ENCODE results near the gene CCDC28A. TPM values are rescaled to one million over a fixed set of nuclear protein-coding genes. Genes with fewer than 3 reads are reported as not detected.

Gene CCDC28A
- polyA plus RNA-seq, 1 experiment, result 7.3 TPM

DNA sequence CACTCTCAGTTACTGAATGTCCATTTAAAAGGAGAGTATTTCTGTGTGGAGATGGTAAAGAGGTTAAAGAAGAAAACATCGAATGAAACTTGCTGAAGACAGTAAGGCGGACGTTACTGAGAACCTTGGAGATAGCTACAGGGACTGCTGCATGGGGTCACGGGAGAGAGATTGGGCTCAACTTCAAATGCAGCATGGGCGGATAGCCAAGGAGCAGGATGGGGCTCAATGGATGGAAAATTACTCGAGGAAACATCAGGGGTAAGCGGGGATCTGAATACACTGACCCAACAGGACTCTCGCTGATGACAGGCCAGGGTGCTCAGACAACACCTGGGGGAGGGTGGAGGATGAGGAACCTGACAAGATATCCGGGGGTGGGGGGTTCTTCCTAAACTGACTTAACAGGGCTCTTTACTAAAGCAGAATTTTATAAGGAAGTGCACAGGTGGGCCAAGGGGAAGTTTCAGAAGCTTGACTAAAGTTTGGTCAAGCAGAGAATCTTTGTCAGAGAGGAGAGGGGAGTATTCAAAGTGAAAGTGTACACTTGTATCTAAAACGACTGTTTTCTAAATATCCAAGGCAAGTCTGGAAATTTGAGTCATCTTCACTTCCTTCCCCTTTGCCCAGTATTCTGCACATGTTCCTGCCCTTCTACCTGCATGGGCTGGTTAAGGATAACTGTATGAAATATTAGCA is 45.1 kb downstream of the CCDC28A start:
- H3K36me3 ChIP-seq (ENCODE audit: control insufficient read depth, insufficient read depth, low read length), result no peaks in the 10 kb centered on the region
- CTCF ChIA-PET, result interaction anchor here (0.7 to 1.8 kb wide), 3 partner anchors 11 to 546 kb away, joined by 3 to 5 read pairs (median 5); no protein-coding TSS in a partner anchor
- DNase-seq (ENCODE audit: low read depth), result no peak
- POLR2A ChIA-PET, result no interaction called here
- H3K4me3 ChIP-seq (ENCODE audit: low read depth, low read length), result no peak overlapping the region
- no peak for TF ChIP-seq CTCF (IDR thresholded peaks at IDR 0.05; ENCODE audit: insufficient read depth, low read depth, low read length)
- no peaks in the 10 kb centered on the region for H3K27me3 ChIP-seq (ENCODE audit: control insufficient read depth, insufficient read depth, low read length)

DNA sequence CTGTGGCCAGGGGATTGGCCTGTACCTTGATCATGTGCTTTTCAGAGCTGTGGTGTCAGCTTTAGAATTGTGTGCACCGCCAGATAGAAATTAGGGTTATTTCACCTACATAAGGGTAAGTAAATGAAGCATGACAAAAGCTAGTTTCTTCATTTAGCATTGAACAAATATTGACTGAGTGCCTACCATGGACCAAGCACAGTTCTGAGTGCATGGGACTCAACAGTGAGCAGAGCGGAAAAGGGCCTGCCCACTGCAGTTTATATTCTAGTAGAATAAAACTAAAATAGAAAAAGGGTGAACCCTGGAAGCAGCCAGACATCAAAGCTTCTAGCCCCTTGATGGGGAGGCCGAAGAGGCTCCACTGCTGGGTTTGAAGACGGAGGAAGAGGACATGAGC is 48.0 kb downstream of the CCDC28A start:
- ChIA-PET CTCF (interaction anchor here (0.6 to 1.7 kb wide), 3 partner anchors 11 to 712 kb away, joined by 3 to 5 read pairs (median 5); no protein-coding TSS in a partner anchor), POLR2A (no interaction called here)
- no peak for TF ChIP-seq CTCF (IDR thresholded peaks at IDR 0.05; ENCODE audit: insufficient read depth, low read depth, low read length)
- no peaks in the 10 kb centered on the region for H3K27me3 ChIP-seq (ENCODE audit: control insufficient read depth, insufficient read depth, low read length)
- H3K4me3 ChIP-seq (ENCODE audit: low read depth, low read length), result no peak overlapping the region
- DNase-seq (ENCODE audit: low read depth), result no peak
- no peaks in the 10 kb centered on the region for H3K36me3 ChIP-seq (ENCODE audit: control insufficient read depth, insufficient read depth, low read length)

GRCh38 chr6:138824482-138825144 is 51.0 kb downstream of the CCDC28A start:
- CTCF ChIA-PET, result interaction anchor here (1.0 kb wide), 1 partner anchor 164 kb away, joined by 4 read pairs; the partner anchor contains the start of gene REPS1
- DNase-seq (ENCODE audit: low read depth), result no peak
- Histone ChIP-seq H3K36me3 (ENCODE audit: control insufficient read depth, insufficient read depth, low read length) (no peaks in the 10 kb centered on the region), H3K27me3 (ENCODE audit: control insufficient read depth, insufficient read depth, low read length) (no peaks in the 10 kb centered on the region), H3K4me3 (ENCODE audit: low read depth, low read length) (no peak overlapping the region)
- POLR2A ChIA-PET, result no interaction called here
- TF ChIP-seq CTCF (IDR thresholded peaks at IDR 0.05; ENCODE audit: insufficient read depth, low read depth, low read length), result no peak

- Histone ChIP-seq H3K36me3 (ENCODE audit: control insufficient read depth, insufficient read depth, low read length) (no peaks in the 10 kb centered on the region), H3K27me3 (ENCODE audit: control insufficient read depth, insufficient read depth, low read length) (no peaks in the 10 kb centered on the region), H3K4me3 (ENCODE audit: low read depth, low read length) (no peak overlapping the region)
- no peak for TF ChIP-seq CTCF (IDR thresholded peaks at IDR 0.05; ENCODE audit: insufficient read depth, low read depth, low read length)
- CTCF ChIA-PET, result interaction anchor here (0.6 to 1.1 kb wide), 2 partner anchors 13 to 73 kb away, joined by 3 read pairs; no protein-coding TSS in a partner anchor
- POLR2A ChIA-PET, result no interaction called here
- no peak for DNase-seq (ENCODE audit: low read depth)
These were observed 56.7 kb downstream of the CCDC28A start for GRCh38 chr6:138830248-138830647.

GRCh38 chr6:138832182-138832581 is 58.6 kb downstream of the CCDC28A start:
- H3K27me3 ChIP-seq (ENCODE audit: control insufficient read depth, insufficient read depth, low read length), result no peaks in the 10 kb centered on the region
- no peaks in the 10 kb centered on the region for H3K36me3 ChIP-seq (ENCODE audit: control insufficient read depth, insufficient read depth, low read length)
- ChIA-PET CTCF (no interaction called here), POLR2A (no interaction called here)
- TF ChIP-seq CTCF (IDR thresholded peaks at IDR 0.05; ENCODE audit: insufficient read depth, low read depth, low read length), result no peak
- H3K4me3 ChIP-seq (ENCODE audit: low read depth, low read length), result no peak overlapping the region
- no peak for DNase-seq (ENCODE audit: low read depth)
